HUES6 (cell line): Measurements from ENCODE around the gene GEN1.

Experiments
- H3K27ac ChIP-seq: 2 replicates; pipeline ENCODE4 v1.7.0; 2013; ENCODE audit warnings: low read depth, mild to moderate bottlenecking, low read length, inconsistent platforms
- H3K27me3 ChIP-seq: 2 replicates; pipeline ENCODE4 v1.6.1; 2013; ENCODE audit warnings: low read length; ENCODE audit not compliant: control insufficient read depth, insufficient read depth
- H3K36me3 ChIP-seq: 2 replicates; pipeline ENCODE4 v1.6.1; 2013; ENCODE audit warnings: low read length; ENCODE audit not compliant: control insufficient read depth, insufficient read depth
- H3K4me1 ChIP-seq: 2 replicates; pipeline ENCODE4 v1.6.1; 2013; ENCODE audit warnings: low read length; ENCODE audit not compliant: control insufficient read depth, insufficient read depth
- H3K4me3 ChIP-seq: 2 replicates; pipeline ENCODE4 v1.5.1; 2013; ENCODE audit warnings: low read depth, low read length
- H3K9ac ChIP-seq: one replicate; pipeline ENCODE4 v1.6.1; 2013; ENCODE audit warnings: mild to moderate bottlenecking, low read length
- H3K9me3 ChIP-seq: 2 replicates; pipeline ENCODE4 v1.6.1; 2013; ENCODE audit warnings: low read depth, low read length; ENCODE audit not compliant: control insufficient read depth, insufficient read depth

GEN1 gene

GRCh38 chr2:17752892-17753802 is 791 bp upstream of the GEN1 start:
- Histone ChIP-seq H3K27ac (peak overlapping the region; percentile 96), H3K4me1 (peaks cover 20% of the 10 kb centered on the region)

GRCh38 chr2:17754773-17755425 is 961 bp downstream of the GEN1 start:
- H3K27ac ChIP-seq = peak overlapping the region; percentile 96; the same call in 1 of the 2 replicates
- H3K4me1 ChIP-seq = peaks cover 12% of the 10 kb centered on the region
- peak overlapping the region; percentile 89 for H3K4me3 ChIP-seq
- no peaks in the 10 kb centered on the region for H3K27me3 ChIP-seq
- H3K9ac ChIP-seq = peak overlapping the region; percentile 88
- H3K36me3 ChIP-seq = peaks cover 4% of the 10 kb centered on the region
- H3K9me3 ChIP-seq = no peaks in the 10 kb centered on the region

More at GRCh38 chr2:17752892-17753802, 791 bp upstream of the GEN1 start:
- H3K9ac ChIP-seq = peak overlapping the region; percentile 88
- H3K36me3 ChIP-seq = no peaks in the 10 kb centered on the region
- H3K9me3 ChIP-seq = no peaks in the 10 kb centered on the region
- peak overlapping the region; percentile 89 for H3K4me3 ChIP-seq
- no peaks in the 10 kb centered on the region for H3K27me3 ChIP-seq

- peaks cover 19% of the 10 kb centered on the region for H3K36me3 ChIP-seq
- no peak overlapping the region for H3K4me3 ChIP-seq
- peaks cover 8% of the 10 kb centered on the region for H3K4me1 ChIP-seq
- no peak overlapping the region for H3K27ac ChIP-seq
- no peaks in the 10 kb centered on the region for H3K9me3 ChIP-seq
- no peak overlapping the region for H3K9ac ChIP-seq
- H3K27me3 ChIP-seq = no peaks in the 10 kb centered on the region
Measured at GRCh38 chr2:17756668-17757067, 2.7 kb downstream of the GEN1 start.

- Histone ChIP-seq H3K9me3 (no peaks in the 10 kb centered on the region), H3K4me1 (peaks cover 2% of the 10 kb centered on the region), H3K27ac (no peak overlapping the region), H3K4me3 (no peak overlapping the region), H3K27me3 (no peaks in the 10 kb centered on the region), H3K36me3 (peaks cover 21% of the 10 kb centered on the region), H3K9ac (no peak overlapping the region)
Measured at GRCh38 chr2:17757321-17757720, 3.4 kb downstream of the GEN1 start.

GRCh38 chr2:17758118-17758517 is 4.2 kb downstream of the GEN1 start:
- H3K4me3 ChIP-seq = no peak overlapping the region
- no peaks in the 10 kb centered on the region for H3K9me3 ChIP-seq
- no peaks in the 10 kb centered on the region for H3K27me3 ChIP-seq
- peaks cover 27% of the 10 kb centered on the region for H3K36me3 ChIP-seq
- no peaks in the 10 kb centered on the region for H3K4me1 ChIP-seq
- no peak overlapping the region for H3K27ac ChIP-seq
- H3K9ac ChIP-seq = no peak overlapping the region

GRCh38 chr2:17759805-17760204 is 5.9 kb downstream of the GEN1 start:
- Histone ChIP-seq H3K4me3 (no peak overlapping the region), H3K9ac (no peak overlapping the region), H3K4me1 (no peaks in the 10 kb centered on the region), H3K27ac (no peak overlapping the region), H3K36me3 (peaks cover 40% of the 10 kb centered on the region), H3K9me3 (no peaks in the 10 kb centered on the region), H3K27me3 (no peaks in the 10 kb centered on the region)

- Histone ChIP-seq H3K9ac (no peak overlapping the region), H3K27ac (no peak overlapping the region), H3K9me3 (no peaks in the 10 kb centered on the region), H3K4me1 (no peaks in the 10 kb centered on the region), H3K36me3 (peaks cover 58% of the 10 kb centered on the region), H3K27me3 (no peaks in the 10 kb centered on the region), H3K4me3 (no peak overlapping the region)
Measured at GRCh38 chr2:17762451-17762850, 8.5 kb downstream of the GEN1 start.

GRCh38 chr2:17763641-17764333 is 9.8 kb downstream of the GEN1 start:
- no peak overlapping the region for H3K9ac ChIP-seq
- H3K4me3 ChIP-seq = no peak overlapping the region
- no peaks in the 10 kb centered on the region for H3K4me1 ChIP-seq
- H3K36me3 ChIP-seq = peaks cover 69% of the 10 kb centered on the region
- no peaks in the 10 kb centered on the region for H3K27me3 ChIP-seq
- no peak overlapping the region for H3K27ac ChIP-seq
- no peaks in the 10 kb centered on the region for H3K9me3 ChIP-seq

GRCh38 chr2:17765398-17765797 is 11.5 kb downstream of the GEN1 start:
- Histone ChIP-seq H3K27ac (no peak overlapping the region), H3K4me1 (no peaks in the 10 kb centered on the region), H3K27me3 (no peaks in the 10 kb centered on the region), H3K36me3 (peaks cover 71% of the 10 kb centered on the region), H3K9me3 (no peaks in the 10 kb centered on the region), H3K9ac (no peak overlapping the region), H3K4me3 (no peak overlapping the region)

- Histone ChIP-seq H3K4me3 (no peak overlapping the region), H3K9me3 (no peaks in the 10 kb centered on the region), H3K9ac (no peak overlapping the region), H3K27me3 (no peaks in the 10 kb centered on the region), H3K4me1 (no peaks in the 10 kb centered on the region), H3K27ac (no peak overlapping the region), H3K36me3 (peaks cover 75% of the 10 kb centered on the region)
Measured at GRCh38 chr2:17768894-17769293, 15.0 kb downstream of the GEN1 start.

GRCh38 chr2:17771956-17772355 is 18.0 kb downstream of the GEN1 start:
- Histone ChIP-seq H3K4me3 (no peak overlapping the region), H3K9me3 (no peaks in the 10 kb centered on the region), H3K36me3 (peaks cover 76% of the 10 kb centered on the region), H3K9ac (no peak overlapping the region), H3K4me1 (no peaks in the 10 kb centered on the region), H3K27me3 (no peaks in the 10 kb centered on the region), H3K27ac (no peak overlapping the region)
